DMS153 (cell line): ENCODE measurements around the gene CASP5.

Experiments used
- DNase-seq: peaks from one replicate; lab custom pipeline; 2025; lab: John Stamatoyannopoulos, UW

CASP5 gene

DNA sequence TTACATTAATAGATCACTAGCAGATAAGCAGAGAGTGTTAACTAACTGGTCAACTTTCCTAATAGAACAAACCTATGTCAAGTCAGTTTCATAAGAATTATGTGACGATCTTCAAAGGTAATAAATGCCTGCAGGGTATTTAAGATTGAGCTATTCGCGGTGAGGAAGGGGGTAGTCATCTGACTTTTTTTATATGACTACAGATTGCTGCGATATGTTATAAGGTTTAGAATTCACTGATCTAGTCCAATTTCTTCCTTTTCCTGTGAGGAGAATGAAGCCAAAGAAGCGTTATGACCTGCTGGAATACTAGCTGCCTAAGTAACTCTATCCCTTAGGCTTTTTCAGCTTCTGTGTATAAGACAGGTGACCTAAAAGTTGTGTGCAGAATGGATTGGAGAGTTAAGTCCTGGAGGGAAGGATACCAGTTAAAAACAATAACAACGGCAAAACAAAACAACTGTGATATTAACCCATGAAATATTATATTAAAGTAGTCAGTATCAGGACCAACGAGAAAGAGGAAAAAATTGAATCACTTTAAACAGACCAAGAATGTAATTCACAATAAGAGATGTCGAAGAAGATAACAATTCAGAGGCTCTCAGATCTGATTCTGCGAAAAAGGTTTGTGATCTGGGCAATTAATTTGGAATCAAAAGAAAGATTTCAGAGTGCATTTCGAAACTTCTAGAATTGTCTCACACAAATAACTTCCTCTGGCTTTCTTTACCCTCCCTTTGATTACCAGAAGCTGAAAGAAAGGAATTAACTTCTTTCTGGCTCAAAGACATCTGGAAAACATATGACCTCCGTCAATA lies 55.2 kb downstream of the CASP5 start:
- DNase-seq = no peak

DNA sequence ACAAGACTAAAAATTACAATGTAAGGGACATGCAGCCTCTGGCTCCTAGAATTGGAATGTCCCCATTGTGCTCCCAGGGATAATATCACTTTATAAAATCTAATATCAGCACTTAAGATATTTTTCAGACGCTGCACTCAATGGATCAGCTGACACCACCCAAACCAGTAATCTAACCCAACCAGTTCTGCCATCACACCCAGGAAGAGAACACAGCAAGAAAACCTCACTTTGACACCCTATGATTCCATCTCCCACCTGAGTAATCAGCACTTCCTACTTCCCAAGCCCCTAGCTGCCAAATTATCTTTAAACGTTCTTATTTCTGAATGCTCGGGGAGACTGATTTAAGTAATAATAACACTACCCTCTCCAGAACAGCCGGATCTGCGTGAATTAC lies 57.2 kb downstream of the CASP5 start:
- no peak for DNase-seq

DNA sequence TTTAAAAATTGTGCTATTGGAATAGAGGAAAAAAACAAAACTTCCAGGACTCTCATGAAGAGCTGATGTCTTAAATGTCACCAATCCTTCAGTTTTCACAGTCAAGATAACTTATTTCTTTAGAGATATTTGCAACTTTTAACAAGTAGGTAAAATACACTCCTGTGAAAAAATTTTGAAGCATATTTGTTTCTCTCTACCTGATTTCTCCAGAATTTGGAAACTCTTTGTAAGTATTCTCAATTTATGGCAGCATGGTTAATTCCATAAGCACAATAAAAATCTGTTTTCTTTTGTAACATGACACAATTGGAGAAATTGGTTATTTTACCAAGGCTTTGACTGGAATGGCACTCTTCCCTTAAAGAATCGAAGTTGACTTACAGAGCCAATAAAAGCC lies 58.7 kb downstream of the CASP5 start:
- DNase-seq = no peak

DNA sequence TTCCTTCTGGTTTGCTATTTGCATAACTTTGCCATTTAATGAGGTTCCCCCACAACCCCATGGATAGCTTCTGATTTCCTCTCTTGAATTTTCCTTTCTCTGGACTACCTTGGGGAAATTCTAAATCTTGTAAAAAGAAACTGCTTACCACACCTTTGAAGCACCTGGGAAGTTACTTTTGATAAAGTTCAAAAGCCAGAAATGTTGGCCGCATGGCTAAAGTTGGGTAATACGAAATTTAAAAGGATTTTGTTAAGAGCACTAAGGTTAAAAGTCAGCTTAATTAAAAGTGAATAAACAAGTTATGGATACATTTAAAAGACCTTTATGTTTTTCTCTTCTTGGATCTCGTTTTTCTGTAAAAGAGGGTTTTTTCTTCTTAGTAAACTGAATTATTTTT lies 60.1 kb downstream of the CASP5 start:
- DNase-seq = no peak

DNA sequence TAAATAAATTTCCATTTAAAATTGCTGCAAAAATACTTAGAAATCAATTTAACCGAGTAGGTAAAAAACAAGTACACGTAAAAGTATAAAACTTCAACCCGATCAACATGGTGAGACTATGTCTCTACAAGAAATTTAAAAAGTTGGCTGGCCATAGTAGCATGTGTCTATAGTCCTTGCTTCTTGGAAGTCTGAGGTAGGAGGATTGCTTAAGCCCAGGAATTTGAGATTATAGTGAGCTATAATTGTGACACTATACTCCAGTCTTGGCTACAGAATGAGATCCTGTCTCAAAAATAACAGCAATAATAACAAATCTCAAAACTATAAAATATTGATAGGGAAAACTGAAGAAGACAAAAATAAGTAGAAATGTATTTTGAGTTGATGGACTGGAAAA lies 65.7 kb downstream of the CASP5 start:
- no peak for DNase-seq

DNA sequence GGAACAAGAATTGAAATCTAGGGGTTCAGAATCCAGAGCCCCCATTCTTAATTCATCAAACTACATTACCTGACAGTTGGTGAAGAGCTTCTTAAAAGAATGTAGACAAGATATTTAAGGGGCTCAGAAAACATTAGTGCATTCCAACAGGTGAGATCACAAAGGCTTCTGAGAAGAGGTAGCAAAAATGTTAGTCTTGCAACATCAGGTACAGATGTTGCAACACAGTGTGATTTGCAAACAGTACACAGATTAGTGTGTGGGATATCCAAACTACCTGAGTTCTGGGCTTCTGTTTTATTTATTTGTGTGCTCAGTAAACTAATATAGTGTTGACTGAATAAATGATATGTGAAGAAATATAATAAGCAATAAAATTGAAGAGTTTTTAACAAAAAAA lies 66.4 kb downstream of the CASP5 start:
- DNase-seq = no peak

DNA sequence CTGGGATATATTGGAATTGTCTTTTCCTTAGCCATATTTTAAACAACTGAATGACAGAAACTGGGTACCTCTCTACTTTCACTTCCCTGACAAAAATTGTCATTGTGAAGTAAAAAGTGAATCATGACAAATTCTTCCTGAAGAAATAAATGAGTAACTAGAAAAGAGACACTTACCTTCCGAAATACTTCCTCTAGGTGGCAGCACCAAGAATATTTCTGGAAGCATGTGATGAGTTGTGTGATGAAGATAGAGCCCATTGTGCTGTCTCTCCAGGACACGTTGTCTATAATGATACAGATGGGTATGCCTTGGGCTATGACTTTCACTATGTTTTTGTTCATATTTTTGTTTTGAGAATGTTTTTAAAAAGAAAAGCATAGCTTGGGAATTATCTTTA lies 76.1 kb downstream of the CASP5 start:
- DNase-seq = no peak
